ENCODE results near the gene VWA2. TPM values are rescaled to one million over a fixed set of nuclear protein-coding genes. Genes with fewer than 3 reads are reported as not detected.
A peak's percentile ranks its signal among the peaks of the same experiment; 100 is the strongest.

Gene VWA2
- total and polyA plus RNA-seq, 2 of the 4 experiments (the other 2 are of a cell fraction), result not detected

DNA sequence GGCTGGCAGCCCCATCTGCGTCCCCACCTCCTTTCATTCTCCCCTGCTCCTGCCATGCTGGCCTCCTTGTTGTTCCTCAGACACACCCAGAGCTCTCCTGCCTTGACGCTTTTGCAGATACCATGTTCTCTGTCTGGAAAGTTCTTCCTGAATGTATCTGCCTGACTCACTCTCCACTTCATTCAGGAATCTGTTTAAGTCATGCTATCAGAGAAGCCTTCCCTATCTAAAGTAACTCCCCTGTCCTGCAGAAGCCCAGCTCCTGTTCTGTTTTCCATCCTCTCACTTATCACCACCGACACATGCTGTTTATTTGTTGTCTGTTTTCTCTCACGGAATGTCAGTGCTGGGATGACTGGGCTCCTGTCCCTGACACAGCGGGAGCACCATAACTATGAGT lies 83.3 kb downstream of the VWA2 start:
- Histone ChIP-seq H3K14ac (replicated peaks; ENCODE audit: low read depth, low read length) (no peak overlapping the region), H3K27ac (ENCODE audit: insufficient read depth, low read length) (no peak overlapping the region), H3K56ac (ENCODE audit: extremely low read depth, insufficient read depth, low read length) (no peak overlapping the region), H3K79me1 (ENCODE audit: low read depth in 1 of 2, low read length in 2 of 2) (no peaks in the 10 kb centered on the region), H3K4me2 (ENCODE audit: low read depth, low read length) (no peak overlapping the region), H4K8ac (ENCODE audit: low read depth in 2 of 2, low read length in 2 of 2) (no peak overlapping the region), H3K27me3 (ENCODE audit: control insufficient read depth, insufficient read depth, low read length) (peaks cover 14% of the 10 kb centered on the region), H3K9me3 (ENCODE audit: control insufficient read depth, insufficient read depth, low read length) (no peaks in the 10 kb centered on the region), H4K20me1 (ENCODE audit: insufficient read depth, low read length) (no peaks in the 10 kb centered on the region), H4K5ac (ENCODE audit: low read depth, low read length) (no peak overlapping the region), H2AK9ac (replicated peaks; ENCODE audit: low read depth, low read length, poor library complexity) (no peak overlapping the region), H3K4me3 (ENCODE audit: insufficient read depth, low read depth, low read length) (no peak overlapping the region), H2AFZ (replicated peaks; ENCODE audit: low read length, poor library complexity) (no peak overlapping the region), H3K9me1 (ENCODE audit: insufficient read depth, low read length) (peaks cover 7% of the 10 kb centered on the region; the same call in 1 of the 2 replicates), H3K4me1 (ENCODE audit: control insufficient read depth, insufficient read depth, low read length) (peaks cover 5% of the 10 kb centered on the region), H4K91ac (ENCODE audit: insufficient read depth, low read depth, low read length) (no peak overlapping the region), H3K18ac (ENCODE audit: low read depth, low read length) (no peak overlapping the region), H2AK5ac (ENCODE audit: low read depth, low read length) (no peak overlapping the region), H2BK5ac (ENCODE audit: low read depth, low read length, poor library complexity, severe bottlenecking) (no peak overlapping the region), H2BK120ac (ENCODE audit: low read depth, low read length) (no peak overlapping the region), H3K23ac (ENCODE audit: low read depth, low read length) (no peak overlapping the region), H3K9ac (ENCODE audit: low read depth, low read length) (no peak overlapping the region), H2BK20ac (ENCODE audit: low read depth, low read length) (no peak overlapping the region), H2BK15ac (ENCODE audit: low read depth, low read length) (no peak overlapping the region), H3K36me3 (ENCODE audit: control insufficient read depth, insufficient read depth, low read length) (no peaks in the 10 kb centered on the region), H3K4ac (ENCODE audit: low read depth, low read length) (no peak overlapping the region; the same call in 1 of the 2 replicates)
- ATAC-seq (ENCODE audit: low read depth) (peak; percentile 51; the same call in 1 of the 2 replicates), DNase-seq (peak; percentile 10)
- WGBS, 2 experiments (ENCODE audit: extremely low coverage in 2 of 2, insufficient read length in 1 of 2), result 89% methylated on average over 3 of the region's 5 CpGs; no CpG with 5 or more reads in 1 of the 2 experiments
- in situ Hi-C loops (cut with MboI; ENCODE audit: low sequenced_read_pairs), result no loop called here
- intact Hi-C loops (cut with micrococcal nuclease), result no loop called here
- dilution Hi-C loops (cut with HindIII; ENCODE audit: low sequenced_read_pairs, unreplicated experiment), result no loop called here
- BruUV-seq (replicated peaks), result no TSS peak
- ChIA-PET CTCF (interaction anchor here (1.1 to 1.6 kb wide), 2 partner anchors 15 to 18 kb away, joined by 3 to 7 read pairs; no protein-coding TSS in a partner anchor), POLR2A (ENCODE audit: unreplicated experiment) (no interaction called here)
- no peak for TF ChIP-seq MXI1 (IDR thresholded peaks at IDR 0.05; ENCODE audit: borderline replicate concordance, low read depth, low read length)
- TF ChIP-seq CHD1 (IDR thresholded peaks at IDR 0.05; ENCODE audit: low read depth, low read length), result no peak
- TF ChIP-seq RFX5 (IDR thresholded peaks at IDR 0.05; ENCODE audit: low read depth, low read length), result no peak
- no peak for TF ChIP-seq BHLHE40 (IDR thresholded peaks at IDR 0.05; ENCODE audit: low read depth, low read length)
- TF ChIP-seq, protein P1, sequence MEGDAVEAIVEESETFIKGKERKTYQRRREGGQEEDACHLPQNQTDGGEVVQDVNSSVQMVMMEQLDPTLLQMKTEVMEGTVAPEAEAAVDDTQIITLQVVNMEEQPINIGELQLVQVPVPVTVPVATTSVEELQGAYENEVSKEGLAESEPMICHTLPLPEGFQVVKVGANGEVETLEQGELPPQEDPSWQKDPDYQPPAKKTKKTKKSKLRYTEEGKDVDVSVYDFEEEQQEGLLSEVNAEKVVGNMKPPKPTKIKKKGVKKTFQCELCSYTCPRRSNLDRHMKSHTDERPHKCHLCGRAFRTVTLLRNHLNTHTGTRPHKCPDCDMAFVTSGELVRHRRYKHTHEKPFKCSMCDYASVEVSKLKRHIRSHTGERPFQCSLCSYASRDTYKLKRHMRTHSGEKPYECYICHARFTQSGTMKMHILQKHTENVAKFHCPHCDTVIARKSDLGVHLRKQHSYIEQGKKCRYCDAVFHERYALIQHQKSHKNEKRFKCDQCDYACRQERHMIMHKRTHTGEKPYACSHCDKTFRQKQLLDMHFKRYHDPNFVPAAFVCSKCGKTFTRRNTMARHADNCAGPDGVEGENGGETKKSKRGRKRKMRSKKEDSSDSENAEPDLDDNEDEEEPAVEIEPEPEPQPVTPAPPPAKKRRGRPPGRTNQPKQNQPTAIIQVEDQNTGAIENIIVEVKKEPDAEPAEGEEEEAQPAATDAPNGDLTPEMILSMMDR (conservative IDR thresholded peaks at IDR 0.05; ENCODE audit: low read depth, low read length), result no peak
- TF ChIP-seq FOS (IDR thresholded peaks at IDR 0.05; ENCODE audit: low read depth, low read length), result no peak
- TF ChIP-seq CEBPB (IDR thresholded peaks at IDR 0.05; ENCODE audit: low read depth, low read length), result no peak
- TF ChIP-seq, protein P2, sequence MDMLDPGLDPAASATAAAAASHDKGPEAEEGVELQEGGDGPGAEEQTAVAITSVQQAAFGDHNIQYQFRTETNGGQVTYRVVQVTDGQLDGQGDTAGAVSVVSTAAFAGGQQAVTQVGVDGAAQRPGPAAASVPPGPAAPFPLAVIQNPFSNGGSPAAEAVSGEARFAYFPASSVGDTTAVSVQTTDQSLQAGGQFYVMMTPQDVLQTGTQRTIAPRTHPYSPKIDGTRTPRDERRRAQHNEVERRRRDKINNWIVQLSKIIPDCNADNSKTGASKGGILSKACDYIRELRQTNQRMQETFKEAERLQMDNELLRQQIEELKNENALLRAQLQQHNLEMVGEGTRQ (IDR thresholded peaks at IDR 0.05; ENCODE audit: low read depth, low read length), result no peak
- no peak for TF ChIP-seq NFE2L2 (IDR thresholded peaks at IDR 0.05; ENCODE audit: low read depth, low read length)
- TF ChIP-seq SMC3 (IDR thresholded peaks at IDR 0.05; ENCODE audit: low read depth, low read length), result no peak
- no peak for TF ChIP-seq RCOR1 (IDR thresholded peaks at IDR 0.05; ENCODE audit: insufficient replicate concordance, low read length)
- TF ChIP-seq MAFK (IDR thresholded peaks at IDR 0.05; ENCODE audit: low read depth, low read length), result no peak
- no peak for TF ChIP-seq POLR2A (IDR thresholded peaks at IDR 0.05; ENCODE audit: low read depth, low read length)
- no peak for TF ChIP-seq MAZ (IDR thresholded peaks at IDR 0.05; ENCODE audit: borderline replicate concordance, low read depth, low read length)
- TF ChIP-seq RAD21 (IDR thresholded peaks at IDR 0.05; ENCODE audit: low read length), result no peak
- TF ChIP-seq, protein P3, sequence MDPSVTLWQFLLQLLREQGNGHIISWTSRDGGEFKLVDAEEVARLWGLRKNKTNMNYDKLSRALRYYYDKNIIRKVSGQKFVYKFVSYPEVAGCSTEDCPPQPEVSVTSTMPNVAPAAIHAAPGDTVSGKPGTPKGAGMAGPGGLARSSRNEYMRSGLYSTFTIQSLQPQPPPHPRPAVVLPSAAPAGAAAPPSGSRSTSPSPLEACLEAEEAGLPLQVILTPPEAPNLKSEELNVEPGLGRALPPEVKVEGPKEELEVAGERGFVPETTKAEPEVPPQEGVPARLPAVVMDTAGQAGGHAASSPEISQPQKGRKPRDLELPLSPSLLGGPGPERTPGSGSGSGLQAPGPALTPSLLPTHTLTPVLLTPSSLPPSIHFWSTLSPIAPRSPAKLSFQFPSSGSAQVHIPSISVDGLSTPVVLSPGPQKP (IDR thresholded peaks at IDR 0.05; ENCODE audit: borderline replicate concordance, low read depth, low read length), result no peak
